Endodermal cell (in vitro differentiated cells): ENCODE measurements around the gene STX11. TPM values are rescaled to one million over a fixed set of nuclear protein-coding genes. Genes with fewer than 3 reads are reported as not detected.
A peak's percentile ranks its signal among the peaks of the same experiment; 100 is the strongest.

Experiments
- DNase-seq: peaks from one replicate; pipeline ENCODE4 v3.0.0-alpha.2; 2017
- H3K27ac ChIP-seq: 2 replicates; pipeline ENCODE4 v1.5.1; 2013; ENCODE audit warnings: mild to moderate bottlenecking, low read depth, low read length, moderate library complexity
- H3K27me3 ChIP-seq: 2 replicates; pipeline ENCODE4 v1.6.1; 2013; ENCODE audit warnings: mild to moderate bottlenecking, low read length, moderate library complexity; ENCODE audit not compliant: insufficient read depth, control insufficient read depth, poor library complexity, severe bottlenecking
- H3K36me3 ChIP-seq: 2 replicates; pipeline ENCODE4 v1.7.0; 2013; ENCODE audit warnings: mild to moderate bottlenecking, low read length, moderate library complexity; ENCODE audit not compliant: control insufficient read depth, insufficient read depth
- H3K4me1 ChIP-seq: one replicate; pipeline ENCODE4 v1.7.0; 2013; ENCODE audit warnings: low read length; ENCODE audit not compliant: control insufficient read depth, insufficient read depth
- H3K4me3 ChIP-seq: 2 replicates; pipeline ENCODE4 v1.5.1; 2013; ENCODE audit warnings: mild to moderate bottlenecking, low read length, moderate library complexity
- H3K9ac ChIP-seq: 2 replicates; pipeline ENCODE4 v1.6.1; 2013; ENCODE audit warnings: mild to moderate bottlenecking, low read length, moderate library complexity; ENCODE audit not compliant: poor library complexity, severe bottlenecking; ENCODE audit errors: extremely low read depth
- H3K9me3 ChIP-seq: 2 replicates; pipeline ENCODE4 v1.6.1; 2013; ENCODE audit warnings: mild to moderate bottlenecking, low read length, moderate library complexity; ENCODE audit not compliant: control insufficient read depth
- H3K27ac Mint-ChIP-seq: 2 replicates; pipeline ENCODE4 v1.8.0; 2020; ENCODE audit warnings: mixed read lengths
- H3K27me3 Mint-ChIP-seq: 2 replicates; pipeline ENCODE4 v1.8.0; 2021; ENCODE audit warnings: mild to moderate bottlenecking, mixed read lengths; ENCODE audit not compliant: insufficient read depth
- H3K36me3 Mint-ChIP-seq: 2 replicates; pipeline ENCODE4 v1.8.0; 2020; ENCODE audit warnings: low read depth, mixed read lengths
- H3K4me1 Mint-ChIP-seq: 2 replicates; pipeline ENCODE4 v1.8.0; 2020; ENCODE audit warnings: mixed read lengths
- H3K4me3 Mint-ChIP-seq: 2 replicates; pipeline ENCODE4 v1.8.0; 2020; ENCODE audit warnings: mild to moderate bottlenecking, moderate library complexity, mixed read lengths
- H3K9me3 Mint-ChIP-seq: 2 replicates; pipeline ENCODE4 v1.8.0; 2020; ENCODE audit warnings: mild to moderate bottlenecking, mixed read lengths
- CTCF ChIP-seq: fragments of 200-600 bp; sonication (generic); conservative IDR thresholded peaks from 2 replicates; pipeline ENCODE4 v1.5.0; 2021; ENCODE audit warnings: antibody characterized with exemption, mild to moderate bottlenecking
- WGBS, 2 experiments: methylation state at CpG; one replicate each; pipeline versions ENCODE4 v1.1.5 to v1.1.7; 2013; ENCODE audit warnings: missing lambda C conversion rate in 2 of 2, mixed read lengths in 1 of 2; ENCODE audit not compliant: insufficient coverage in 1 of 2, insufficient read length in 1 of 2; 5-methylcytosine and 5-hydroxymethylcytosine counted together
- total RNA-seq, 2 donors: library from RNA; stranded (reverse); fragmentation: NEBNext Ultra II Directional in 1 of 2; extraction: Animal tissue kit (Norgen Biotek cat#: 25700) in 1 of 2; gene quantifications; 2 replicates in 1 of 2; 3 replicates in 1 of 2; pipeline ENCODE4 v1.2.1, GENCODE V29; 2021

The STX11 gene
- total RNA-seq, 2 donors from 2014 or later: 0.29 TPM; not detected in 1

DNA sequence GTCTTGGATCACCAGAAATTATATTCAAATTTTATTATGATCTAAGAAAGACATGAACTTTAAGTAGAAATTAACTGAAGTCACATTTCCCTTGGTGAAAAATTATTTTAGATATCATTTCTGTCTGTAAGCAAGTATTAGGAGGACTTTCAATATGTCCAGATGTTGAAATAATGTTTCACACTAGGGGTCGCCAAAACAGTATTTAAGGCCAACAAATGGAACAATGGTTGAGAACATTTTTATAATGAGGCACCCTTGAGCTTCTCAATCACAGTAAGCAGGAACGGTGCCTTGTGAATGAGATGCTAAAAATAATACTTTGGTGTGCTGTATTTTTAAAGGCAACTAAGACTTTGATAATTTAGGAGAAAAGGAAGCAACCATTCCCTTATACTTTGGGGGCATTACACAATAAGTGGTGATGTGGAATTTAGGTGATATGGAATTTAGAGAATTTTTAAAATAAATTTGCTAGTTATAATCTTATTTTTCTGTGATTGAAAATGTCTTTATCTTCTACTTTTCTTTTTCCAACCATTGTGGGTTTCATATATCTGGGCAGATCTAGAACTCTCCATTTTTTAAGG lies 45.3 kb upstream of the STX11 start:
- Histone ChIP-seq H3K9me3 (no peaks in the 10 kb centered on the region), H3K27ac (no peak overlapping the region), H3K4me1 (no peaks in the 10 kb centered on the region), H3K4me3 (no peak overlapping the region), H3K9ac (no peak overlapping the region), H3K27me3 (no peaks in the 10 kb centered on the region), H3K36me3 (no peaks in the 10 kb centered on the region)
- WGBS, 2 experiments: 22 to 25% methylated on average over 2 of the region's 2 CpGs
- peak; percentile 82 for TF ChIP-seq CTCF
- H3K4me1 Mint-ChIP-seq: no peaks in the 10 kb centered on the region
- no peaks in the 10 kb centered on the region for H3K36me3 Mint-ChIP-seq
- H3K4me3 Mint-ChIP-seq: no peak overlapping the region
- no peak overlapping the region for H3K27ac Mint-ChIP-seq
- H3K27me3 Mint-ChIP-seq: peaks cover 6% of the 10 kb centered on the region
- no peaks in the 10 kb centered on the region for H3K9me3 Mint-ChIP-seq
- DNase-seq: no peak

- no peak for TF ChIP-seq CTCF
- H3K27me3 Mint-ChIP-seq: peaks cover 2% of the 10 kb centered on the region
- no peaks in the 10 kb centered on the region for H3K4me1 ChIP-seq
- H3K36me3 ChIP-seq: no peaks in the 10 kb centered on the region
- H3K9ac ChIP-seq: no peak overlapping the region
- H3K27ac Mint-ChIP-seq: no peak overlapping the region
- WGBS, 2 experiments: 78 to 87% methylated on average over 1 of the region's 1 CpG
- H3K4me1 Mint-ChIP-seq: no peaks in the 10 kb centered on the region
- no peaks in the 10 kb centered on the region for H3K27me3 ChIP-seq
- DNase-seq: no peak
- no peak overlapping the region for H3K27ac ChIP-seq
- H3K9me3 Mint-ChIP-seq: no peaks in the 10 kb centered on the region
- no peak overlapping the region for H3K4me3 ChIP-seq
- no peak overlapping the region for H3K4me3 Mint-ChIP-seq
- no peaks in the 10 kb centered on the region for H3K9me3 ChIP-seq
- no peaks in the 10 kb centered on the region for H3K36me3 Mint-ChIP-seq
These were observed 44.1 kb upstream of the STX11 start for GRCh38 chr6:144106206-144106605.

GRCh38 chr6:144110210-144110609 lies 40.1 kb upstream of the STX11 start:
- Histone ChIP-seq H3K9ac (no peak overlapping the region), H3K9me3 (no peaks in the 10 kb centered on the region), H3K4me3 (no peak overlapping the region), H3K27me3 (no peaks in the 10 kb centered on the region), H3K27ac (no peak overlapping the region), H3K36me3 (no peaks in the 10 kb centered on the region), H3K4me1 (no peaks in the 10 kb centered on the region)
- Mint-ChIP-seq H3K4me1 (no peaks in the 10 kb centered on the region), H3K9me3 (no peaks in the 10 kb centered on the region), H3K4me3 (no peak overlapping the region), H3K27me3 (peaks cover 2% of the 10 kb centered on the region), H3K36me3 (no peaks in the 10 kb centered on the region), H3K27ac (no peak overlapping the region)
- no peak for DNase-seq
- WGBS, 2 experiments: 94 to 96% methylated on average over 5 of the region's 5 CpGs
- TF ChIP-seq CTCF: no peak
